Measurements from ENCODE around the gene CAVIN3.
"Not testable (repeated sequence)": the region's sequence is repeated elsewhere in the genome, so short reads cannot be mapped to it uniquely, and the experiment has no call there.

Gene CAVIN3

DNA sequence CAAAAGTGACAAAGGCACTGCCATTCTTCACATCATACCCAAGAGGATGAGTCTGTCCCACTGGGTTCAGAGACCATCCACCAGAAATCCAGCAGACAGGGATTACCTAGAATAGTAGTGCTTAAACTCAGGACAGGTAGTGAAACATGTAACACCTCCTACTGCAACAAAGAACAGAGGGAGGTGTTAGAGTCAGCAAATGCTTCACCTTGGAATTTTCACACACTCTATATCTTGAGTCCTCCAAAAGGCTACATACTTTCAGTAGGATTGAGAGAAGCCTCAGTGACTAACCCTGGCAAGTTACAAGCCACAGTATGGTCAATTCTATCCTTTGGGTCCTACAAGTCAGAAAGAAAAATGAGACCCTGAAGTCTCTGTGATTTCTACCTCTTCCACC is 6.0 kb upstream of the CAVIN3 start:
- DNase-seq (ENCODE audit: low spot score), result no peak

DNA sequence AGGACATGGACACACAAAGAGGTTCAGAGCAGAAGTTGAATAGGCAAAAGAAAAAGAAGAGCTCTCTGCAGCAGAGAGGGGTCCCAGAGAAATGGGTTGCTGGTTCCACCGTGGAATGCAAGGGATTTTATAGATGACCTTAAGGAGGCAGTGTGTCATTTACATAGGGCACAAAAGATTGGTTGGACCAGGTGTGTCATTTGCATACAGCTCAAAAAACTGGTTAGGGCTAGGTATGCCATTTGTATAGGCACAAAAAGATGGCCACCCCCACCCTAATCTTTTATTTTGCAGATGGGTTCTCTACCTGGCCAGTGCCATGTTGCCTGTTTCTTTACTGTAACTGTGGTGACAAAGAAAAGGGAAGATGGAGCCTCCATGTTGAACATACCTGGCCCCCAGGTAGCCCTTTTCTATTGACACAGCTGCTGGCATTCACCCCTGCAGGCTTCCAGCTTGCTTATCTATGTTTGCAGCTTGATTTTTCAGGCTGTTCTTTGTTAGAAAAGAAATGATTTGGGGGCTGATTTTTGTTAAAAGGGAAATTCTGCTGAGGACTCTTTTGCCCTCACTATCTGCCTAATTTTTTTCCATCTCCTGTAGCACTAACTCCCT is 3.1 kb upstream of the CAVIN3 start:
- DNase-seq (ENCODE audit: low spot score), result no peak

DNA sequence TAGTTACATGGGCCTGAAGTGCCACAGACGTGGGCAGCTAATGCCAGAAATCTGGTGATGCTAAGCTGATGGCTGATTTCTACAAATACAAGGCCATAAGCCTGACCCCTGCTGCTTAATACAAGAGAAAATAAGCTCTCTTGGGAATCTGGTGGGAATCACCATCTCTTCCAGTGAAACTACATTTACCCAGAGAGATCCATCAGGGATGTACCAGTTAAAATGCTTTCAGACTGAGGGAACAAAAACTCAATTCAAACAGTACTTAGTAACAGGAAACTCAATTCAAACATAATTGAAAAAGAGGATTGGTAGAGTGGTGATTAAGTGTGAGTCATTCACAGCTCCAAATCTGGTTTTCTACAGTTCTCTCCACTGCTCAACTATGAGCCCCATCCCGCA is 1.7 kb upstream of the CAVIN3 start:
- DNase-seq (ENCODE audit: low spot score), result peak; percentile 38

DNA sequence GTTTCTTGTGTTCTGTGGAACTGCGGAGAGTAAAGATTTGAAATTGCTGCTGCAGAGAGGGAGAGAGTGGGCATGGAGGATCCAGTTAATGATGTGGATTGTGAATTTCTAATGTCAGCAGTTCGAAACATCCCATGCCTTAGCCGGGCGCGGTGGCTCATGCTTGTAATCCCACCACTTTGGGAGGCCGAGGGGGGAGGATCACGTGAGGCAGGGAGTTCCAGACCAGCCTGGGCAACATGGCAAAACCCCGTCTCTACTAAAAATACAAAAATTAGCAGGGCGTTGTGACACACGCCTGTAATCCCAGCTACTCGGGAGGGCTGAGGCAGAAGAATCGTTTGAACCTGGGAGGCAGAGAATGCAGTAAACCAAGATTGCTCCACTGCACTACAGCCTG is 1.1 kb upstream of the CAVIN3 start:
- no peak for DNase-seq (ENCODE audit: low spot score)

DNA sequence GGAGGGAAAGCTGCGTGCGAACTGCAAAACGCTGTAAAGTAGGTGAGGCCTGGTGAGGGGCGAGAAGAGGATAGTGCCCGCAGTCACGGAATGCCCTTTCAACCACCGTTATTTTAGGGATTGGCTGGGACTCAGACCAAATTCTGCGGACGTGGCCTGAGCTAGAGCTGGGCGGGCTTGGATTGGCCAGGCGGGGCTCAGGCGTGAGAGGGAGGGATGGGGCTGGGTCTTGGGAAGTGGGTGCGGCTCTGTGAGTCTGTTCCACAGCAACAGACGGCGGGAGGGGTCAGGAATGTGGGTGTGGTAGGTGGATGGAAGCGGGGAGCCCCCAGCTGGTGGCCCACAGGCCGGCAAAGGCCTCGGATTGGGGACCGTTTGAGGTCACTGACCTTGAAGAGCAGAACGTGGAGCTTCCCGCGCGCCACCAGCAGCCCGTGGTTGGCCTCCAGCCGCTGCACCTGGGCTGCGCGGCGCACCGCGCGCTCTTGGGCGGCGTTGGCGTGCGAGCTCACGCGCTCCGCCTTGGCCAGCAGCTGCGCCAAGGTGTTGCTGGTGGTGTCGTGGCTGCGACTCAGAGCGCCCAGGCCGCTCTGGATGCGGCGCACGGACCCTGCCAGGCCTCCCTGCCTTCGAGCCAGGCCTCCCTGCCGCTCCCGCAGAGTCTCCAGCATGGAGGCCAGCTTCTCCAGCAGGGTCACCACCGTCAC is 444 bp downstream of the CAVIN3 start:
- DNase-seq (ENCODE audit: low spot score), result peak; percentile 67

DNA sequence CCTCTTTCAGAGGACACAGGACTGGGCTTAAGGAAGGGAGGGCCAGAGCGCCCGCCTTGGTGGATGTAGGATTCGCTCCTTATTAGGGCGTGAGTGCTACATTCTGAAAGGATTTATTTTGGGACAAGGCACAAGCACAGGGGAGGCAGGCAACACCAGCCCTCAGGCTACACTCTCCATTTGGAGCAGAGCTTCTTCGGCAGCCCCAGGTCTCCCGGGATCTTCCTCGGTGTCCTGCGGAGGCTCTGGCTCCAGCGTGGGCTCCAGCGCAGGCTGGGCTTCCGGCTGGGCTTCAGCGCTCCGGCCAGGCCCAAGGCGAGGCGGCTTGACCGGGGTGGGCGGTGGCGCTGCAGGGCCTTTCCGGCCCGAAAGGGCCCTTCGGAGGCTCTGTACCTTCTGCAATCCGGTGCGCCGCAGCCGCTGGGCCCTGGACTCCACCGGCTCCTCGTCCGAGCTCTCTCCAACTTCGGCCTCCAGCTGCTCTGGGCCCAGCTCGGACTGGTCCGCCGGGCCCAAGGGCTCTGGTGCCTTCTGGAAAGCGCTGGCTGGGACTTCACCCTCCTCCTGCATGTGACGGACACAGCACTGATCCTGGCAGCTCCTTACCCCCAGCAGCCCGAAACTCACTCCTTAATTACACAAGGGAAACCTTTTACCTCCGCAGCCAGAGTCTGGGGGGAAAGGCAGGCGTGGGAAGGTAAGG is 1.1 kb downstream of the CAVIN3 start:
- no peak for DNase-seq (ENCODE audit: low spot score)

DNA sequence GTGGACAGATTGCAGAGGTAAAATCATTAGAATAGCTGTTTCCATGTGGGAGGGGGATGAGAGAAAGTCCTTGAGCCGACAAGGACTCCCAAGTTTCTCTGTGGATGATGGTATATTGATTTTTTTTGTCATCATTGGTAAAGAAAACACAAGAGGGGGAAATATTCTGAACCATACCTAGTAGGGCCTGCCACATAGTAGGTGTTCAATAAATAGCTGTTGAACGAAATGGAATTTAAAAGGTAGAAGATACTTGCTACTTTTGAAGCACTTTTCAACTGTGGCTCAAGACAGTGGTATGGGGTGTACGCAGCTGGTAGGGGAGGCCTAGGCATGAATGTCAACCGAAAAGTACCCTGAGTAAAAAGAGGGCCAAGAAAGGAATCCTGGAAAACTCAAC is 2.1 kb downstream of the CAVIN3 start:
- DNase-seq (ENCODE audit: low spot score), result no peak

DNA sequence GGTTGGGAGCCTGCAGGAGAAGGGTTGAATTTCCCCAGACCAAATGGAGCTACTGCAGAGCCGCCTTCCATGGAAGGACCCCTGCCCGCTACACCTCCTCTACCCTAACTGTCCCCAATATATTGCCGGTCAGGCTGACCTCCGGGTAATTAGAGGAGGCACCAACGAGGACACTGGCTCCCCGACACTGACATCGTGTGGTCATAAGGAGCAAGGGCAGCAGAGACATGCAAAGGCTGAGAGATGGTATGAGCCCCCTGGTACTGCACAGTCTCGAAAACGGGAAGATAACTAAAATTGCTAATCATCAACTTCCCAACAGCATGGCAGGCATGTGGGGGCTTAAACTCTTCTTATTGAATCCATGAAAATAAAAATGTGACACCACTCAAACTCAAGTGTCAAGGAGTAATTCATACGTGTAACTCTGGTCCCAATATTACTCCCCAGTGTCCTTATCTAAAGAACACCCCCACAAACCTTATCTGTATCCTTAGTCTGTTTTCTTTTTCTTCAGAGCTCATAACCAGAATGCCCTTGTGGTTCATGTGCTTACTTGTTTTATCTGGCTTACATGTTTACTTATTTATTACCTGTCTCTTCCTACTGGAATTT is 4.4 kb downstream of the CAVIN3 start:
- DNase-seq (ENCODE audit: low spot score), result peak; percentile 56

DNA sequence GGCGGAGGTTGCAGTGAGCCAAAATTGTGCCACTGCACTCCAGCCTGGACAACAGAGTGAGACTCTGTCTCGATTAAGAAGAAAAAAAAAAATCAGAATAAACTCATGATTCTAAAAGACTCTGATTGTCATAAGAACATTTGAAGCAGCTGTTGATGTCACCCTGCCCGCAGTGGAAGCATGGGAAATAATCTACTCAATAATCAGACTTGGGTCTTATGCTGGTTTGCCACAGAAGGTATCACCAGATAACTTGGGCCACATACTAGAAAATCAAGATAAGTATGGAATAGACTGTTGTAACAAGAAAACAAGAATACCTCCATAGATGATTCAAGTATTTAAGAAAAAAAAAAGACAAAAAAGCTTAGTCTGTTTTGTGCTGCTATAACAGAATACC is 8.2 kb downstream of the CAVIN3 start:
- DNase-seq (ENCODE audit: low spot score), result no peak

DNA sequence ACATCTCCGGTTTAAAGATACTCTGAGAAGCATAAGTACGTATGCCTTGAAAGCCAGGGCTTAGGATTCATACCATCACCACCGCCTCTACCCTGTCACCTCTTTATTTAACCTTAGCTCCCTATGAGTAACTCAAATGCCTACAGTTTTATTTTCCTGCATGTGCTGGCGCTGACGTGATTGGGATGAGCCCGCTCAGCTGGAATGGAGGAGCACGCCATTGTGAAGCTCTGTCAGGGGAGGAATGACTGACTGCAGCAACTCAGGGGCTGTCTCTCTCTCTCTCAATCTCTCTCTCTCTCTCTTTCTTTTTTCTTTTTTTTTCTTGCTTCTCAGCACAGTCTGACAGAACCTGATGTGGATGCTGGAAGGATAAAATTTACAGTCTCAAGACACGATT is 12.4 kb downstream of the CAVIN3 start:
- no peak for DNase-seq (ENCODE audit: low spot score)

DNA sequence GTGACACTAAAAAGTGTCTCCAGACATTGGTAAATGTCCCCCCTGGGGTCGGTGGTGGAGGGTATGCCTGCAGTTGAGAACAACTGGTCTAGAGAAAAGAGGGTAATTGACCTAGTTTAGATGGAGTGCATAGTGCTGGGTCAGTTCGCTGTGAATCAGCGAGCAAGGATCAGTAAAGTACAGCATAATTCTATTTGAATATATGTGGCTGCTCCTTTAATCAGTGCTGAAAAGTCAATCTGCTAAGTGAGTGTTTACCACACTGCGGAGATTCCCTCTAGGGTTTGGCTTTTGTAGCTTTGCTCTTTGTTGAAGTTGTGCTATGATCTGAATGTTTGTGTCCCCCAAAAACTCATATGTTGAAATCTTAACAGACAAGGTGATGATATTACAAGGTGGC is 15.0 kb downstream of the CAVIN3 start:
- DNase-seq (ENCODE audit: low spot score), result no peak

DNA sequence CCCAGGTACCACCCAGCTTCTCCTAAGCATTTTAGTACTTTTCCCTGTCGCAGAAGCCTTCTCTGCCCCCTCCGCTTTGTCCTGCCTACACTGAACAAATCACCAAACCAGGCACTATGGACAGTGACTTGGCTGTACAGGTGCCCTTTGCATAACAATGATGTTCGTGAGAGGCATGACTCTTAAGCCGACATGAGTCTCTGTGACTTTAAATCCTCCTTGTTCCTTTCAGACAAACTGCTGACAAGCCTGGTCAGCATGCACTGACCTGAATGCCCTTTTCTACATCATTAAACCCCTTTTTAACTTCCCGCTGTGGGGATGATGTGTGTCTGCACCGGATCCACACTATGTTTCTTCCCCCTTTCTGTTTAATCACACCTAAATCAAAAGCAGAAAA is 16.6 kb downstream of the CAVIN3 start:
- no peak for DNase-seq (ENCODE audit: low spot score)

DNA sequence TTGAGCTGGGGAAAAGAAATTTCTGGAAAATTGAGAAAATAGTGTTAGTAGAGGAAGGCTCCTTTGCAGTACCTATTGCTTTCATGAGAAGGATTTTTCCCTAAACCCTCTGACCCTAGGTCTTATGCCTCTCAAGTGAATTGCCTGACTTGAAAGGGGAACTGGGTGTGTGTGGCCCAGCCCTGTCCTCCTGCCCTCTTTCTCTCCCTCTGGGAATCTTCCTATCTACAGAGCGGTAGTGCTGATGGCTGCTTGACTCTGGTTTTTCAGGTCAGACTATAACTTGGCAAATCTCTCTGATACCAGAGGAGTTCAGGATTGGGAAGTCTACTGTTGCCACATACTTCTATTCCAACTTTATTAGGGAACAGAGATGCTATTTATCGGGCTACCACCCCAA is 19.2 kb downstream of the CAVIN3 start:
- no peak for DNase-seq (ENCODE audit: low spot score)

DNA sequence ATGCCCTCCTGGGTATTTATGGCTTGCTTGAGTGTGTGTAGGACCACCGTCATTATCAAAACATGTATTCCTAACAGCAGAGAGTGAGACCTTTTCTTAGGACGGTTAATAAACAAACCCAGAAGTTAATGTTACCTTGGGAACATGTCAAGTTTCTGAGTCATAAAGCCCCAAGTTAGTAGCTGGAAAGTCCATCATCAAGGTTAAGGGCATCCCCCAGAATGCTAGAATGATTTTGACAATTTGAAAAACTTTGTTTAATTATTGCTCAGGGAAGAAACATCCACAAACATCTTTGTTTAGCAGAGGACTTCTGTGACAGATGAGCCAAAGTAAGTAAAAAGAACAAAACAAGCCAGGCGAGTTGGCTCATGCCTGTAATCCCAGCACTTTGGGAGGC is 20.0 kb downstream of the CAVIN3 start:
- no peak for DNase-seq (ENCODE audit: low spot score)

DNA sequence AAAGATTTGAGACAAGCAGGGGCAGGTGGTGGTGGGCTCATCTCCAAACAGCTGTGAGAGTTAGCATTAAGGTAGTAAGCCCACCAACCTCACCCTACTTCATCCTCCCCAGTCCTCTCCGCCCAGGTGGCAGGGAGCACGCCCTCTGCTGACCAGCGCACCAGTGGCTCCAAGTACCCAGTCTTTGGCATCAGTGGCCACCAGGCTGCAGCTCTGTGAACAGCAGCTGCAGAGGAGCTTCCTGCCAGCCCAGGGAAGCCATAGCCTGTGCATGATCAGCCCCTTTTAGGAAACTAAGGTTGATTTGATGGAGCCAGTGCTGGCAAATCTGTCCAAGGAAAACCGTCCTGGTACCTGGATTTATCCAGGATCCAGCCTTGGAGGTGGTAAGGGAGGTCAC is 21.7 kb downstream of the CAVIN3 start:
- DNase-seq (ENCODE audit: low spot score), result no peak

DNA sequence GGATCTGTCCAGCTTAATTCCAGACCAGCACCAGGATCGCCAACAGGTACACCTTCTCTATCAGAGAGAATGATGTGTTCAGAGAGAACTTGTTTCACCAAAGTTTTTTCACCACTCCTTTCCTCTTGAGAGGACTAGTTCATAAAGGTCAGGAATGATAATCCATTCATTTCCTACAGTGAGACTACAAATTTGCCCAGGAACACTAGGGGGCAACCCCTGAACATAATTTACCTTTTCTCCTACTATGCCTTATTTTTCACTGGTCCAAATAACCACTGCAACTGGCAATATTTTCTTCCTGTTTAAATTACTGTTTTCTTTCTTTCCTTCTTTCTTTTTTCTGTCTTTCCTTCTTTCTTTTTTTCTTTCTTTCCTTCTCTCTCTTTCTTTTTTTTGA is 22.5 kb downstream of the CAVIN3 start:
- DNase-seq (ENCODE audit: low spot score), result no peak

DNA sequence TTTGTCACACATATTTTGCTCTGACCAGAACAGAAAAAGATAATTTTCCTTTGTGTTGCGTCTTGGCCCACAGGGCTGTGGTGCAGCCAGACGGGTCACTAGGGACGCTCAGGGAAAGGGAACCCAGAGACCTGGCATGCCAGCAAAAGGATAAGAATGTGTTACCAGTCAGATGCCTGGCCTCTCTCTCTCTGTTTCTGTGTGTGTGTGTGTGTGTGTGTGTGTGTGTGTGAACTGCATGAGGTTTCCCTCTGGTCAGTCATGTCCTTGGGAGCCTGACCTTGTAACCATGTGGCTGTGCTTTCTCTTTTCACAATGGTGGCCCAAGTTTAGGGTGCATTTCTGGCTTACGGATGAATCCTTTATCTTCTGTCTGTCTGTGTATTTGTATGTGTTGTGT is 35.3 kb downstream of the CAVIN3 start:
- no peak for DNase-seq (ENCODE audit: low spot score)

DNA sequence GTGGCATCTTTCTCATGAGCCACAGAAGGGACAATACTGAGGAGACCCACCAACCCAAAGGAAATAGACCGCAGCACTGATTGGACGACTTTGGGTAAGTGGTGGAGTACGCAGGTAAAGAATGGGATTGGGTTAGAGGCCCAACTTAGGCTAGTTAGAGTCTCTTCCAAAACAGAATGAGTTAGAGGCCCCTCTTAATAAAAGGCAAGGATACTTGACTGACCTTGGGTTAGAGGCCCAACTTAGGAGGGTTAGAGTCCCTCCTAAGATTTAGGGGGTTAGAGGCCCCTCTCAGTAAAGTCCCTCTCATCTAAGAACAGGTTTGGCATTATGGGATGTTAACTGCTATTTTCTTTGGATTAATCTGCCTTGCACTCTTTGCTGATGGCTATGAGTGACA is 36.1 kb downstream of the CAVIN3 start:
- DNase-seq (ENCODE audit: low spot score), result no peak

DNA sequence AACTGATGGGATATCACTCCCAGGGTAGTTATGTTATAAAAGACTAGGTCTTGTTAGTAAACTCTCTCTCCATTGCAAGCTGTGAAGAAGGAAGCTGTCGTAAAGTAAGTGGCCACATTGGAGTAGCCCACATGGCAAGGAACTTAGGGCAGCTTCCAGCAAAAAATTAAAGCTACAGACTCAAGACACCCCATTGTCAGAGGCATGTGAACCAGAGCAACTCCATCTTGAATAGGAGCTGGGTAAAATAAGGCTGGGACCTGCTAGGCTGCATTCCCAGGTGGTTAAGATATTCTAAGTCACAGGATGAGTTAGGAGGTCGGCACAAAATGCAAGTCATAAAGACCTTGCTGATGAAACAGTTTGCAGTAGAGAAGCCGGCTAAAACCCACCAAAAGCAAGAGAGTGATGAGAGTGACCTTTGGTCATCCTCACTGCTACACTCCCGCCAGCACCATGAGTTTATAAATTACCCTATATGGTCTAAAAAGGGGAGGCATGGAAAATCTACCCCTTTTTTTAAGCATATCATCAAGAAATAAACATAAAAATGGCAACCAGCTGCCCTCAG is 36.8 kb downstream of the CAVIN3 start:
- no peak for DNase-seq (ENCODE audit: low spot score)

DNA sequence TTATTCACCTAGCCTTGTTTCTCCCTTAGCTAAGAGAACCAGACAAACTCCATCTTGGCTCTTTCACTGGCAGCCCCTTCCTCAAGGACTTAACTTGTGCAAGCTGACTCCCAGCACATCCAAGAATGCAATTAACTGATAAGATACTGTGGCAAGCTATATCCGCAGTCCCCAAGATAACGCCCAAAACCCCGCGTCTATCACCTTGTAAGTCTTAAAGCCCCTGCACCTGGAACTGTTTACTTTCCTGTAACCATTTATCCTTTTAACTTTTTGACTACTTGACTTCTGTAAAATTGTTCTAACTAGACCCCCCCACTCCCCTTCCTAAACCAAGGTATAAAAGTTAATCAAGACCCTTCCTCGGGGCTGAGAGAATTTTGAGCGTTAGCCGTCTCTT is 39.5 kb downstream of the CAVIN3 start:
- not testable (repeated sequence) for DNase-seq (ENCODE audit: low spot score)

DNA sequence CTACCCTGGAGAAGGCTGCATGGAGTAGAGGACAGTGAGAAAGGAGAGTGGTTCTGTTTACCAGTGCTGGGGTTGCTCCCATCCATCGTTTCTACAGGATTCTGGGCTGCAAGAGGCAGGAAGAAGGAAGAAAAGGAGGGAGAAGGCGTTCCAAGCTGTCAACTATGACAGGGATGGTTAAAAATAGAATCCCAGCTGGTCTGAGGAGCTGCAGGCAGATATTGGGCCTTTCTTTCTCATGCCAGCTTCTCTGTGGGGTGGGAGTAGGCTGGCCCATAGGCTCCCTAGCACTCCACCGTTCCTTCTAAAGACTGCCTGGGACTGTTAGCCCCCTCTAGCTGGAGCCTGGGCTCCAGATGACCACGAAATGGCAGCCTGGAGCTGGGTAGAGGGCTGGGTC is 47.1 kb downstream of the CAVIN3 start:
- no peak for DNase-seq (ENCODE audit: low spot score)

DNA sequence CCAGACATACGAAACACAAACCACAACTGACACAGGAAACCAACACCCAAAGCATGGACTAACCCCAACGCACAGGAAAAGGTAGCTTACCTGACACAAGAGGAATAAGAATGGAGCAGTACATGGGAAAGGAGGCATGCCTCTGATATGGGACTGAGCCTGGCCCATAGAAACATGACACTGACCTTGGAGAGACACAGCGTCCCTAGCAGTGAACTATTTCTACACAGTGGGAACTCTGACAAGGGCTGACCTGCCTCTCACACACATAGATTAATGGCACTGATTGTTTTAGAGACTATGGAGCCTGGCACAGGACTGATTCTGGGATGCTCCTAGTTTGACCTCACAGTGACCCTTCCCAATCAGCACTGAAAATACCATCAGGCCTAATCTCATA is 48.7 kb downstream of the CAVIN3 start:
- DNase-seq (ENCODE audit: low spot score), result no peak

Measured in activated CD4-positive, alpha-beta T cell treated with anti-CD3 and anti-CD28 coated beads, Interleukin-2, Interleukin-4, amounts not matched to agents 100 ng/mL and 50 ng/mL, durations not matched to agents 16 hours and 8 hours (primary cell).